GM20431 (cell line): ENCODE measurements around the gene IL18.
"Not testable (repeated sequence)": the region's sequence is repeated elsewhere in the genome, so short reads cannot be mapped to it uniquely, and the experiment has no call there.

Experiments used
- in situ Hi-C: fragments of 300-500 bp; cut with MseI, MboI; formaldehyde crosslinking; loops from one replicate; pipeline ENCODE4 v1.15.0; 2020; ENCODE audit warnings: low sequenced_read_pairs; ENCODE audit not compliant: unreplicated experiment

The IL18 gene

DNA sequence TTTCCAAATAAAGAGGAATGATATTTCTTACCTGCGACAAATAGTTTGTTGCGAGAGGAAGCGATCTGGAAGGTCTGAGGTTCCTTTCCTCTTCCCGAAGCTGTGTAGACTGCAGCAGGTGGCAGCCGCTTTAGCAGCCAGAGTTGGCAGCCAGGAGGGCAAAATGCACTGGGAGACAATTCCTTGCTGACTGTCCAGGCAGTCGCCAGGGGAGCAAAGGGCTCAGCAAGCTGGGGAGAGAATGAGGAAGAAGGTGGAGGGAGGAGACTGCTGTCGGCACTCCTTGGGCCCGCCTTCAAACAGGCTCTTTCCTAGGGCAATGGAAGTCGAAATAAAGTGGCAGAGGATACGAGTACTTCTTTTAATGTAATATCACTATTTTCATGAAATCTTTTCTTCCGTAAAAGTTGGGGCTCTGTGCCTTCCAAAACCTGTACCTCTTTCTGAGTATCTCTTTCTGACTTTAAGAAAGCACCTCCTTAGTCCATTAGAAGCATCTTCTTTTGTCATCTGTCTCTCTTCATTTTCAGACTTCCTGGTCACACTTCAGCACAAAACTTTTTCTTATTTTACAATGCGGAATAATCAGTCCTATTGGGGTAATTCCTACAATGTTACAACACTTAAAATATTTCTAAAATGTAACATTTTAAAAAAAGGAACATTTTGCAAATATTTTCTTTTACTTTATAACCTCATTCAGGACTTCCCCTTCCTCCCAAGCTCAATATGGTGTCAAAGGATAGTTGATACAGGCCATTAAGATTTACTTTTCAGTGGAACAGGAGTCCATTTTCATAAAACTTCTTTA is at the start of gene IL18:
Gene IL18, minus strand, starts transcription at position 220 of the 811 bp plus-strand sequence. CDS start 9,041 bp downstream, outside the sequence.
- in situ Hi-C loops, result no loop called here

DNA sequence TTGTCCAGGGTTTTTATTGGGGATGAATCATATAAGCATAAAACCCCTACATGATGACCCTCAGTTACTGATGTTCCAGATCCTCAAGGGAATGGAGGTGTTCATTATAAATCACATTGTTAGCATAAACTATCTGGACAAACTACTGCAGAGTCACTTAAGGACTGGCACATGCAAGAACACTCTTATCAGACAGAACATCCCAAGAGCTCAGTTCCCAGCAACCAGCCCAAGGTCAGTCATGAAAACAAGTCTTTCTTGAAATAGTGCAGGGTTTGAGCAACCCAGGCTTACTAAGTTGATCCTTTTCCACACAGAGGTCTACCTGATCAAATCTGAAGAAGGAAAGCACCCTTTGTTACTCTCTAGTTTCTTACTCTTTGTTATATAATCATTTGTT is 48.8 kb upstream of the IL18 start:
- in situ Hi-C loops, result no loop called here

DNA sequence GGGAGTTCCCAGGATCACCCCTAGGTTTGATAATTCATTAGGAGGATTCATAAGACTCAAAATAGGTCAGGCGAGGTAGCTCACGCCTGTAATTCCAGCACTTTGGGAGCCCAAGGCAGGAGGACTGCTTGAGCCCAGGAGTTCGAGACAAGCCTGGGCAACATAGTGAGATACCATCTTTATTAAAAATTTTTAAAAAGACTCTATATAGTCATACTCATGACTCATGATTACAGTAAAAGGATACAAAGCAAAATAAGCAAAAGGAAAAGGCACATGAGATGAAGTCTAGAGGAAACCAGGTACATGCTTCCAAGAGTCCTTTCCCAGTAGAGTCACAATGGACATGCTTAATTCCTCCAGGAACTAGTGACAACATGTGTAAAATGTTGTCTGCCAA is 48.4 kb upstream of the IL18 start:
- in situ Hi-C loops, result no loop called here

DNA sequence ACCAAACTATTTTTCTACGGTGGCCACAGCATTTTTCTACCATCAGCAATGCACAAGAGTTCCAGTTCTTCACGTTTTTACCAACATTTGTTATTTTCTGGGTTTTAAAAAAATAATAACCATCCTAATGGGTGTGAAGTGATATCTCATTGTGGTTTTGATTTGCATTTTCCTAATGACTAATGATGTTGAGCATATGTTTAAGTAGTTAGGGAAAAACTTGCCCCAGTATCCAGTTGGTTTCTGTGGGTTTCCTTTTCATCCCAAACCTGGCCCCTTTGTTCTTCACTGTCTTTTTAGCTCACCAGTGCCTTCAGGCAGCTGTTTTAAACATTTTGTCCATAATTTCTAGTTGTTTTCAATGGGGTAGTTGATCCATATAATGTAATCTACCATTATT is 47.6 kb upstream of the IL18 start:
- in situ Hi-C loops, result no loop called here

DNA sequence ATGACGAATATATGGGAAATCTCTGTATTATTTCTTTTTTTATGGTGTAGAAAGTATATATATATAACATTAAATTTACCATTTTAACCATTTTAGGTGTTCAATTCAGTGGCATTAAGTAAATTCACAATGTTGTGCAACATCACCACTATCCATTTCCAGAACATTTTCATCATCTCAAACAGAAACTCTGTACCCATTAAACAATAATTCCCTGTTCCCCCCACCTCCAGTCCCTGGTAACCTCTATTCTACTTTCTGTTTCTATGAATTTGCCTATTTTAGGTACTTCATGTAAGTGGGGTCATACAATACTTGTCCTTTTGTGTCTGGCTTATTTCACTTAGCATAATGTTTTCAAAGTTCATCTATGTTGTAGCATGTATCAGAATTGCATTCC is 47.0 kb upstream of the IL18 start:
- in situ Hi-C loops, result no loop called here

DNA sequence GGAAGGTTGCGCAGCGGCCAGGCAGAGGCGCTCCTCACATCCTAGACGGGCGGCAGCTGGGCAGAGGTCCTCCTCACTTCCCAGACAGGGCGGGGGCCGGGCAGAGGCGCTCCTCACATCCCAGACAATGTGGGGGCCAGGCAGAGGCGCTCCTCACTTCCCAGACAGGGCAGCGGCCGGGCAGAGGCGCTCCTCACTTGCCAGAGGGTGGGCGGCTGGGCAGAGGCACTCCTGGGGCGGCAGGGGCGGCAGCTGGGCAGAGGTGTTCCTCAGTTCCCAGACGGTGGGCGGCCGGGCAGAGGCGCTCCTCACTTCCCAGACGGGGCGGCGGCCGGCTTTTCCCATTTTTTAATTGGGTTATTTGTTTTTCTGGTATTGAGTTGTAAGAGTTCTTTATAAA is 42.2 kb upstream of the IL18 start:
- in situ Hi-C loops, result no loop called here

DNA sequence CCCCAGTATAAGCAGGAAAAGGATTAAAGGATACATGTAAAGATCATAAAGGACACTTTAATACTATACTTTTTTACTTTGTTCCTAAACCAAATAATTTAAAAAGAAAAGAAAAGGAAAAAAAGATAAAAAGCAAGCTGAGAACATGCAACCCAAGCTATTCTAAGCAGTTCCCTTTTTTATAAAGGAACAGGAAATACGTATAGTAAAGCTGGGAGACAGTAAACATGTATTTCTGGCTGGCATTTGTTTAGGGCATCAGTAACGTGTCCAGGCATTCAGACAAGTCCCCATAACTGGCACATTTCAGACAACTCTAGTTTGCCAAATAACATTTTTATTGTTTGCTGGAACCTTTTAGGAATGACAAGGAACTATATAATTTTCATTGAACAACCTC is 36.4 kb upstream of the IL18 start:
- in situ Hi-C loops, result no loop called here

DNA sequence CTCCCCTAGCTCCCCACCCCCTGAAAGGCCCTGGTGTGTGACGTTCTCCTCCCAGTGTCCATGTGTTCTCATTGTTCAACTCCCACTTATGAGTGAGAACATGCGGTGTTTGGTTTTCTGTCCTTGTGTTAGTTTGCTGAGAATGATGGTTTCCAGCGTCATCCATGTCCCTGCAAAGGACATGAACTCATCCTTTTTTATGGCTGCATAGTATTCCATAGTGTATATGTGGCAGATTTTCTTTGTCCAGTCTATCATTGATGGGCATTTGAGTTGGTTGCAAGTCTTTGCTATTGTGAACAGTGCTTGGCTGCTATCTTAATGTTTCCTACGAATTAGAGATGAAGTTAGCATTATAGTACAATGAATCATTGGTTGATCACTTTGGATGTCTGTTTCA is 35.2 kb upstream of the IL18 start:
- in situ Hi-C loops, result not testable (repeated sequence)

DNA sequence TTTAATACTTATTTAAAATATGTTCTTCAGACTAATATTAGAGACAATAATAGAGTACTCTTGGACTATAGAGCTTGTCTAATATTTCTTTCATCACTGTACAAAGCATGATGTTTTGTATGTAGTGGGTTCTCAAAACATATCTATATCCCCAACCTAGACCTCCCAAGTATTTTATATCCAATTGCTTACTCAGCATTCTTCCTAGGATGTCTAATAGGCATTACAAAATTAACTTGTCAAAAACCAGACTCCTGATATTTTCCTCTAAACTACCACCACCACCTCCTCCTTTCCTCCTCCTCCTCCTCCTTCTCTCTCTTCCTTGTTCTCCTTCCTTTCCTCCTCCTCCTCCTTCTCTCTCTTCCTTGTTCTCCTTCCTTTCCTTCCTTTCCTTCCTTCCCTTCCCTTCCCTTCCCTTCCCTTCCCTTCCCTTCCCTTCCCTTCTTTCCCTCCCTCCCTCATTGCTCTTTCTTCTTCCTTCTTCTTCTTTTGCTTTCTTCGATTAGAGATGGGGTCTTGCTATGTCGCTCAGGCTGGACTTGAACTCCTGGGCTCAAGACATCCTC is 32.7 kb upstream of the IL18 start:
- in situ Hi-C loops, result no loop called here

DNA sequence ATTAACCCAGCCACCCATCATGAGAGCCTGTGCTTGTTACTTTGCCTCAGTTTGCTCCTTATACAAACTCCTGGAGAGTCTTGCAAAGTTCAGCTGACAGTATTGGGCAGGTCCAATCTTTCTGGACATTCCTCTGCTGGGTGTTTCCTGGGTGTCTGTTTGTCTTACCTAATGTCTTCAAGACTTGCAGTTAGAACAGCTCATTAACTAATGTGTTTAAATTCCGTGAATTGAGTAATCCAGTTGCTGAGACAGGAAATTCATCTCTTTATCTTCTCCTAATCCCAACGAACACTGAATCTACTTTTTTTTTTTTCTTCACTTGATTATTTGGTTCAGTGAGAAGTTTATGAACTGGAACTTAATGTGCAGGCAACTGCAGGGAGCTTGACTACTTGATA is 32.1 kb upstream of the IL18 start:
- in situ Hi-C loops, result no loop called here

DNA sequence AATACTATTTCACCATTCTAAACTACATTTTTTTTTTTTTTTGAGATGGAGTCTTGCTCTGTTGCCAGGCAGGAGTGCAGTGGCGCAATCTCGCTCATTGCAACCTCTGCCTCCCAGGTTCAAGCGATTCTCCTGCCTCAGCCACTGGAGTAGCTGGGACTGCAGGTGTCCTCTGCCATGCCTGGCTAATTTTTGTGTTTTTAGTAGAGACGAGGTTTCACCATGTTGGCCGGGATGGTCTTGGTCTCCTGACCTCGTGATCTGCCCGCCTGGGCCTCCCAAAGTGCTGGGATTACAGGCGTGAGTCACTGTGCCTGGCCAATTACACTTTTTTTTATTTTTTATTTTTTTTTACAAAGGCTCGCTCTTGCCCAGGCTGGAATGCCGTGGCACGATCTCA is 31.2 kb upstream of the IL18 start:
- in situ Hi-C loops, result not testable (repeated sequence)

DNA sequence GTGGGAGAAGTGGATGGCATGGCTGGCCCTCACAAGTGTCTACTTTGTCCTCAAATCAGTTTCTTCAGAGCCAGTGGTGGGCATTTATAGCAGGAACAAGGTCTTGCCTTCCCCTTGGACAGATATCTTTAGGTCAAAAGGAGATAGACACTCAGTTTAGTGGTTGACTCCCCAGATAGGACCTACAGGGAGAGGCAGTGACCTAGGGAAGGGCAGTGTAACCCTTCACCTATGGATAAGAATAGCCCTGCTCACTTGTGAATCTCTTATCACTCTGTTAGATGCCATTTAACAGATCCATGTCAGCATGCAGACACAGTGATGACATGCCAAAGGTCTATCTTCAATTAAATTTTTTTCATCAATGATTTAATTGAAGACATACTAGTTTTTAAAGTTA is 22.4 kb upstream of the IL18 start:
- in situ Hi-C loops, result no loop called here

DNA sequence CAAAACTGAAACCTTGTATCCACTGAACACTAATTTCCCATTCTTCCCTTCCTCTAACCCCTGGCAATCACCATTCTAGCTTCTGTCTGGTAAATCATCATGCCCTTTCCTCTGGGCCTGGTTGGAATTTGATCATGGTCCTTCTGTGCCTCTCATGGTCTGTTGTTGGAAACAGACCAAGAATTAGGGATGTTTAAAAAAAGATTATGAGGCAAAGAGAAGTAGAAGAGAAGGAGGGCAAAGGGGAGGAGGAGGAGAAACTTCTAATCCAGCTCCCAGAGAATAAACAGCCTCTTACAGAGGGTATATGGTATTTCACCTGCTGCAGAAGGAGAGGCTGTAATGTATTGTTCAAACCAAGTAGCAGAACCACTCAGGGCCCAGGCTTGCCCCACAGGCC is 22.0 kb upstream of the IL18 start:
- in situ Hi-C loops, result no loop called here

DNA sequence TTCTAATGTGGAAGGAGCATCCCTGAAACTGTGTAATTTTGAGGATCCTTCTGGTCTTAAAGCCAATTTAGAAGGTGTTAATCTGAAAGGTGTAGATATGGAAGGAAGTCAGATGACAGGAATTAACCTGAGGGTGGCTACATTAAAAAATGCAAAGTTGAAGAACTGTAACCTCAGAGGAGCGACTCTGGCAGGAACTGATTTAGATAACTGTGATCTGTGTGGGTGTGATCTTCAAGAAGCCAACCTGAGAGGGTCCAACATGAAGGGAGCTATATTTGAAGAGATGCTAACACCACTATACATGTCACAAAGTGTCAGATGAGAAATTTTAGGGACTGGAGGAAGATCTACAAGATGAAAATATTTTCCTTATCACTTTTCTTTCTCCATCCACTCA is 19.0 kb upstream of the IL18 start:
- in situ Hi-C loops, result no loop called here

DNA sequence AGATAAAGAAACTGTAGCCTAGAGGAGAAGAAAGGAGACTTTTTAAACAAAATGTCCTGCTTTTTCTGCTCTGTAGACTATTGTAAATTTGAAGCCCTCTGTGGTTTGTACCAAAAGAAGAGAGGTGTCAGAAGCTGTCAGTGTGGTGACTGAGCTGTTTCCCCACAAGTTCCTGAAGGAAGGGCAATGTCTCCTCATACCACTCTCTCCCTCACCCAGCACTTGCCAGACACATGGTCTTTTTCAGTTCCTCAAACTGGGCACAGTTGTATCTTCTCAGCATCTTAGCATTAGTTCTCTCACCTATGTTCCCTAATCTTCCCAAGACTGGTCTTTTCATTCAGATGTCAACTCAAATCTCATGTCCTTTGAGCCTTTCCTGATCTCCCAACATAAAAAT is 15.7 kb upstream of the IL18 start:
- in situ Hi-C loops, result no loop called here

DNA sequence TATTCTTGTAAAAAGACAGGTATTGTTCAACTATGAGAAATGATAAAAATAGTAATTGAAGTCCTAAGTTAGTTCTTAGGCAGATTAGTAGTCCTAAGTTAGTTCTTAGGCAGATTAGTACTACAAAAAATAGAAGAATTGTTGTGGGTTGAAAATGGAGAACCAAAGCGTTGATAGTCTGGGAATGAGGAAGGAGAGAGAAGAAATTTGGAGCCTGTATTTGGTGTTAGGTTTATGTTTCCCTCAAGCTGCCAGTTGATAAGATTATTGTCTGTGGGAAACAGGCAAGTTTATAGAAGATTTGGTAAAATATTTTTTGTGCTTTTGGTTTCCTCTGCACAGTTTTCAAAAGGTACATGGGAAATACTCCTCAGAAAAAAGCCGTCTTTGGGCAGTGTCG is 15.0 kb upstream of the IL18 start:
- in situ Hi-C loops, result no loop called here

DNA sequence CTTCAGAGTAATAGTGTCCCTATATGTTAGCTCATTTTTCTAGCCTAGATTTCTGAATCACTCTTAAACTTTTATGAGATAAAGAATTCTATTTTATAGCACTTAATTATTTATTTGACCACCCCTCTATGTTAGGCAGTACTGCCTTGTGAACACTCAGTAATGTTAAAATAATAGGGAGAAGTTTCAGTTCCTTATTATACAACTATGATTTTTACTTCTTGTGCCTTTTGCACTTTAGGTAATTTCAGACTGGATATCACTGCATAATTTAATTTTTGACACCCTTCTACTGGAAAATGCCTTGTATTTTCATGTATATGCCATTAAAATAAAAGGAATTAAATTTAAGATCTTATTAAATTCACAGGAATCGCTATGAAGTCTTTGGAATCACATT is 14.5 kb upstream of the IL18 start:
- in situ Hi-C loops, result no loop called here

DNA sequence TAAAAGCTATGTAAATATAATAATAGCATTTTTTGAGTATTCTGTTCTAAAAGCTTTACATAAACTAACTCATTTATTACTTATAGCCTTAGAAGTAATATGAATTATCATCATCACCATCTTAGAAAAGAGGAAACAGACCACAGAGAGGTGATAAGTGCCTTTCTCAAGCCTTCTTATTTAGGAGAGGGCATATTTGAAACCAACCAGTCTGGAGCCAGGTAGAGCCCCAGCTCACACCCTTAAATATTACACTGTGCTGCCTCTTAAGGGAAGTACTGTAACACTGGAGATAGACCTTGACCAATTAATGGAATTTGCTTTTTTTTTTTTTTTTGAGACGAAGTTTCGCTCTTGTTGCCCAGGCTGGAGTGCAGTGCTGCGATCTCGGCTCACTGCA is 13.7 kb upstream of the IL18 start:
- in situ Hi-C loops, result no loop called here

DNA sequence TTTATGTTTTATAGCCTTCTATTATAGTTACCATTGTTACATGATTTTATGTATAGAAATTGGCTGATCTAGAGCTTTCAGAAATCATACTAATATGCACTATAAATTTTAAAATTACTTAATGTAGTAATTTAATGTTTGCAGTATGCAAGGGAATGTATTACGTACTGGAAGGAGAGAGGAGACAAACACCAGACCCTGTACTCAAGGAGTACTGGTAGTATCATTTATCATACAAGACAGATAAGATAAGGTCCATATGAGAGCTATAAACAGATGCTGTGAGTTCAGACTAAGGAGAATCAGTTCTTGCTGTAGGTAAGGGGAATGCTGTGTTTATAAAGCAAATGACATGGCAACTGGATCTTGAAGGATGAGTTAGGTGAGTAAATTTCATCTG is 12.2 kb upstream of the IL18 start:
- in situ Hi-C loops, result no loop called here

DNA sequence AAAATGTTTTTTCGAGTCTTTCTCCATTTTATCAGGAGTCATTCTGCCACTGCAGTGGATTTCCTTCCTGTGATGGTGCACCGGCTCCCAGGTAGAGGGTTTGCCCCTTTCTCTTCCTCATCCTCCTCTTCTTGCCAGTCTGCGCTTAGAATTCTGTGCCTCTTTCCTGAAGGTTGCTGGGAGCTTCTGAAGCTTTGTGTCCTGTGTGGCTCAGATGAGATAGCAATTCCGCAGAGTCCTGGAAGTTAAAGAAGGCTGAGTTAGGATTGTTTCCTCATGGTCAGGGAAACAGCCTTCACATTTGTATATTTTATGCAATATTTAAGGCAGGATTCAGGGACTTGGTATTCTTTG is 11.7 kb upstream of the IL18 start:
- in situ Hi-C loops, result no loop called here

DNA sequence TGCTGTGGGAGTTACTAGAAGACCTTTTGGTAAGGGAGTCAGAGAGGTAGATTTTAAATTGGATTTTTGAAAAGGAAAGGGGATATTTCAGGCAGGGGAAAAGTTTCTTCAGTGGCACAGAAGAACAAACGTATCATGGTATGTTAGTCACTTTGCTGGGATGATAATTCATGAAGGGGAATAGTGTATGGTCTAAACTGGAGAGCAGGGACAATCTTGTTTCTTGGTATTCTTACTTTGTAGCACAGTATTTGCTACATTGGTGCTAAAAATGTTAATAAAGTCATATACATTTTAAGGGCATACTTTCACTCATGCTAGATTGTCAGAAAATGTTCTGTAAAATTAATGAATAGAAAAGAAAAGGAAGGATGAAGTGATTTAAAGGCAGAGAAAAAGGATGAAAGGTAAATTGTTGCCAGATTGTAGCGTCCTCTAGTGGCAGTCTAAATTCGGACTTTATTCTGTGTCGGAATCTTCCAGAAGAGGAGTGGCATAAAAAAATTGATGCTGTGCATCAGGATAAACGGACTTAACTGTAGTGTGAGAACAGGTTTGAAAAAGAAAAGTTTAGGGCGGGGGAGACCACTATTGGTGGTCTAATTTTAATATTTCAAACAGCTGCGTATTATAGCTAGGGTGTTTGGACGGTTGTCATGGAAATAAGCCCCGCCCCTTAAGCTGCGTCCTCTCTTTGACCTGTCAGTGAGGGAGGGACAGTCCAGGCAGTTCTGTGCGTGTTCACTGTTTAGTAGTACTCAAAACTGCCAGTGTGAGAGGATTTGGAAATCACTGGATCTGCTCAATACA is 11.1 kb upstream of the IL18 start, which contains the start of gene BCO2:
Gene BCO2, plus strand, starts transcription at position 724 of the 810 bp plus-strand sequence. CDS start 90 bp downstream, outside the sequence.
- in situ Hi-C loops, result no loop called here
